Breast epithelium (tissue), 3 donors: ENCODE results near the gene MT1E.
"Not testable (repeated sequence)": the region's sequence is repeated elsewhere in the genome, so short reads cannot be mapped to it uniquely, and the experiment has no call there.

Source experiments
- CTCF ChIP-seq, 3 donors: fragments of 450-650 bp; IDR thresholded peaks; one replicate each; pipeline ENCODE4 v1.5.1; 2016 to 2017; ENCODE audit warnings: antibody characterized with exemption in 3 of 3, mild to moderate bottlenecking in 3 of 3, moderate library complexity in 3 of 3
- POLR2A ChIP-seq: fragments of 450-650 bp; IDR thresholded peaks from one replicate; pipeline ENCODE4 v1.6.1; 2016; ENCODE audit warnings: antibody characterized with exemption, mild to moderate bottlenecking, moderate library complexity
- POLR2AphosphoS5 ChIP-seq, 3 donors: sonication (generic); formaldehyde crosslinking; IDR thresholded peaks; one replicate each; pipeline ENCODE4 v1.6.1; 2017; ENCODE audit warnings: antibody characterized with exemption in 3 of 3

- TF ChIP-seq POLR2A; CTCF (IDR thresholded peaks at IDR 0.05); POLR2AphosphoS5 (IDR thresholded peaks at IDR 0.05): not testable (repeated sequence)
Measured at GRCh38 chr16:56621665-56622445, 3.7 kb upstream of the MT1E start.
